ENCODE data around the gene LGALS1. TPM values are rescaled to one million over a fixed set of nuclear protein-coding genes. Genes with fewer than 3 reads are reported as not detected.

Gene LGALS1
- total RNA-seq, 2 donors from 2014 or later = 10.4 to 16.0 TPM

DNA sequence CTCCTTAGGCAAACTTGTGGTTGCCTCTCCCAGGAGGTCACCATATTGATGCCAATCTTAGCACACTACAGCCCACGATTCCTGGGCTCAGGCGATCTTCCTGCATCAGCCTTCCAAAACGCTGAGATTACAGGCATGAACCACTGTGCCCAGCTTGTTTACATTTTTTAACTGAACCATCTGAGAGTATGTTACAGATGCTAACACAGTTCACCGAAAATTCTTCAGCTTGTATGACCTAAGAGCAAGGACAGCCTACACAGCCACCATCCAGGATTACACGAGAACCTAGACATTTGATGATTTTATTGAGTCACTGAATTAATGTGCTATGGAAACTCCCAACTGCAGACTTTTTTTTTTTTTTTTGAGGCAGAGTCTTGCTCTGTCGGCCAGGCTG is 5.8 kb upstream of the LGALS1 start:
- no peaks in the 10 kb centered on the region for H3K4me1 ChIP-seq (ENCODE audit: control insufficient read depth, insufficient read depth, low read length)
- peaks cover 15% of the 10 kb centered on the region for H3K36me3 ChIP-seq (ENCODE audit: control insufficient read depth, insufficient read depth, low read length)
- TF ChIP-seq, protein P1, sequence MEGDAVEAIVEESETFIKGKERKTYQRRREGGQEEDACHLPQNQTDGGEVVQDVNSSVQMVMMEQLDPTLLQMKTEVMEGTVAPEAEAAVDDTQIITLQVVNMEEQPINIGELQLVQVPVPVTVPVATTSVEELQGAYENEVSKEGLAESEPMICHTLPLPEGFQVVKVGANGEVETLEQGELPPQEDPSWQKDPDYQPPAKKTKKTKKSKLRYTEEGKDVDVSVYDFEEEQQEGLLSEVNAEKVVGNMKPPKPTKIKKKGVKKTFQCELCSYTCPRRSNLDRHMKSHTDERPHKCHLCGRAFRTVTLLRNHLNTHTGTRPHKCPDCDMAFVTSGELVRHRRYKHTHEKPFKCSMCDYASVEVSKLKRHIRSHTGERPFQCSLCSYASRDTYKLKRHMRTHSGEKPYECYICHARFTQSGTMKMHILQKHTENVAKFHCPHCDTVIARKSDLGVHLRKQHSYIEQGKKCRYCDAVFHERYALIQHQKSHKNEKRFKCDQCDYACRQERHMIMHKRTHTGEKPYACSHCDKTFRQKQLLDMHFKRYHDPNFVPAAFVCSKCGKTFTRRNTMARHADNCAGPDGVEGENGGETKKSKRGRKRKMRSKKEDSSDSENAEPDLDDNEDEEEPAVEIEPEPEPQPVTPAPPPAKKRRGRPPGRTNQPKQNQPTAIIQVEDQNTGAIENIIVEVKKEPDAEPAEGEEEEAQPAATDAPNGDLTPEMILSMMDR (conservative IDR thresholded peaks at IDR 0.05) = no peak
- DNase-seq = no peak
- no peaks in the 10 kb centered on the region for H3K27me3 ChIP-seq (ENCODE audit: control insufficient read depth, insufficient read depth, low read length, poor library complexity, severe bottlenecking)
- Mint-ChIP-seq H3K9me3 (no peaks in the 10 kb centered on the region), H3K4me3 (no peak overlapping the region), H3K27me3 (ENCODE audit: insufficient read depth) (no peaks in the 10 kb centered on the region), H3K27ac (no peak overlapping the region), H3K4me1 (no peaks in the 10 kb centered on the region), H3K36me3 (ENCODE audit: low read depth) (peaks cover 21% of the 10 kb centered on the region)
- WGBS, 2 experiments (ENCODE audit: insufficient coverage in 1 of 2, insufficient read length in 1 of 2) = 92 to 95% methylated on average over 5 to 6 of the region's 6 CpGs
- no peak overlapping the region for H3K27ac ChIP-seq (ENCODE audit: low read depth, low read length)
- H3K4me3 ChIP-seq (ENCODE audit: low read length) = no peak overlapping the region
- no peaks in the 10 kb centered on the region for H3K9me3 ChIP-seq (ENCODE audit: control insufficient read depth, low read length)
- no peak overlapping the region for H3K9ac ChIP-seq (ENCODE audit: extremely low read depth, low read length, poor library complexity, severe bottlenecking)

- no peaks in the 10 kb centered on the region for H3K27me3 Mint-ChIP-seq (ENCODE audit: insufficient read depth)
- H3K36me3 ChIP-seq (ENCODE audit: control insufficient read depth, insufficient read depth, low read length) = no peaks in the 10 kb centered on the region
- DNase-seq = no peak
- peaks cover 4% of the 10 kb centered on the region for H3K4me1 ChIP-seq (ENCODE audit: control insufficient read depth, insufficient read depth, low read length)
- peaks cover 4% of the 10 kb centered on the region for H3K36me3 Mint-ChIP-seq (ENCODE audit: low read depth)
- no peak overlapping the region for H3K4me3 ChIP-seq (ENCODE audit: low read length)
- H3K27me3 ChIP-seq (ENCODE audit: control insufficient read depth, insufficient read depth, low read length, poor library complexity, severe bottlenecking) = no peaks in the 10 kb centered on the region
- WGBS, 2 experiments (ENCODE audit: insufficient coverage in 1 of 2, insufficient read length in 1 of 2) = 91% methylated on average over 9 to 15 of the region's 15 CpGs
- H3K27ac ChIP-seq (ENCODE audit: low read depth, low read length) = no peak overlapping the region
- no peak overlapping the region for H3K27ac Mint-ChIP-seq
- H3K9me3 Mint-ChIP-seq = no peaks in the 10 kb centered on the region
- H3K9ac ChIP-seq (ENCODE audit: extremely low read depth, low read length, poor library complexity, severe bottlenecking) = no peak overlapping the region
- TF ChIP-seq, protein P1 (conservative IDR thresholded peaks at IDR 0.05) = no peak
- H3K9me3 ChIP-seq (ENCODE audit: control insufficient read depth, low read length) = no peaks in the 10 kb centered on the region
- no peak overlapping the region for H3K4me3 Mint-ChIP-seq
- H3K4me1 Mint-ChIP-seq = peaks cover 3% of the 10 kb centered on the region
These were observed 3.1 kb upstream of the LGALS1 start for GRCh38 chr22:37672206-37672919.

- peaks cover 4% of the 10 kb centered on the region for H3K4me1 ChIP-seq (ENCODE audit: control insufficient read depth, insufficient read depth, low read length)
- peaks cover 4% of the 10 kb centered on the region for H3K36me3 Mint-ChIP-seq (ENCODE audit: low read depth)
- no peak overlapping the region for H3K4me3 Mint-ChIP-seq
- no peaks in the 10 kb centered on the region for H3K9me3 Mint-ChIP-seq
- H3K27me3 ChIP-seq (ENCODE audit: control insufficient read depth, insufficient read depth, low read length, poor library complexity, severe bottlenecking) = no peaks in the 10 kb centered on the region
- H3K9me3 ChIP-seq (ENCODE audit: control insufficient read depth, low read length) = no peaks in the 10 kb centered on the region
- no peak overlapping the region for H3K9ac ChIP-seq (ENCODE audit: extremely low read depth, low read length, poor library complexity, severe bottlenecking)
- DNase-seq = no peak
- H3K27ac ChIP-seq (ENCODE audit: low read depth, low read length) = no peak overlapping the region
- peaks cover 5% of the 10 kb centered on the region for H3K4me1 Mint-ChIP-seq
- TF ChIP-seq, protein P1 (conservative IDR thresholded peaks at IDR 0.05) = no peak
- WGBS, 2 experiments (ENCODE audit: insufficient coverage in 1 of 2, insufficient read length in 1 of 2) = 91 to 94% methylated on average over 11 of the region's 11 CpGs
- no peak overlapping the region for H3K4me3 ChIP-seq (ENCODE audit: low read length)
- H3K36me3 ChIP-seq (ENCODE audit: control insufficient read depth, insufficient read depth, low read length) = no peaks in the 10 kb centered on the region
- no peaks in the 10 kb centered on the region for H3K27me3 Mint-ChIP-seq (ENCODE audit: insufficient read depth)
- H3K27ac Mint-ChIP-seq = no peak overlapping the region
These were observed 2.4 kb upstream of the LGALS1 start for GRCh38 chr22:37672920-37673455.
